ENCODE measurements around the gene PAK6.

Gene PAK6

DNA sequence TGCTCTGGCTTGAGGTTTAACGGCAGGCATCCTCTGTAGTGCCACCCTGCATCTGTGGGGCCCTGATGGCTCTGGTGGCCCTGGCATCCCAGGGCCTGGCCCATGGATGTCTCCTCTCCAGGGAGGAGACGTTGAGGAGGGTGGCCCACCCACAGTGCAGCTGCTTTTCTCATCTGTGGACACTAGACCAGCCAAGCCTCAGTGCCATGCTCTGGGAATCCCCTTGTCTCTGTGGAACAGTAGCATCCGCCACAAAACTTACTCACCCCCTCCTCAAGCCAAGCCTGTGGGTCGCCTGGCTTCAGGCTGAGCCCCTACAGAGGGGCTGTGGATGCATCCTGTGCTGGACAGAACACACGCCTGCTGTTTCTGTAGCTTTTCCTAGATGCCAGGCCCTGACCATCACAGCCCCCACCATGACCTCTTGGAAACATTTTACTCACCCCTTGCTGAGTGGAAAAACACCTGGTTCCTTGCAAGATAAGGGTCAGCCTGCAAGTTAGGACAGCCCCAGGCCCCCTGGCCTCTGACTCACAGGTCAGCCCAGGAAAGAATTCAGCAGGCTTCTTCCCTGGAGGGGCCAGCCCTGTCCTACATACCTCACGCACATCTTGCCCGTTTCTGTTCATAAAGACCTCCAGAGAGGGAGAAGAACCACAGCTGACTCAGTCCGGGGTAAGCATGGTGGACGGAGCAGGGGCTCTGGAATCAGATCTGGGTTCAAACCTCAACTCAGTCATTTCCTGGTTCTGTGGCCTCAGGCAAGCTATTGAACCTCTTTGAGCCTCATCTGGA is 19.0 kb downstream of the PAK6 start:
- DNase-seq, result no peak

DNA sequence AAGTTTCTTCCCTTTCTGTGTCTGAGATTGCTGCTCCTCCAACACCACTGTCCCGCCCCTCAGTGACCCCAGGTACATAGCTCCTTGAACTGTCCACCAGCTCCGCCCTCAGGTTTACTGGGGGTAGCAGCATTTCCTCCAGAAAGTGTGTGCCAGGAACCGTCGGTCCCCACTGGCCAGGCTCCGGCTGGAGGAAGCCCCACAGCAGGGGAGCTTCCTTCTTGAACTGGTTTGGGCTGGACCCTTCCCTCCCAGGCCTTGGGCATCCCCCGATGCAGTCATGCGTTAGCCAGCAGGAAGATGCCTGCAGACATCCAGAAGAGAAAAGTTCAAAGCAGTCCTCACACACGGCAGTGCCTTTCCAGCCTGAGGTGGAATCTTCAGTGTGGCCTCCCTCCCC is 19.7 kb downstream of the PAK6 start:
- no peak for DNase-seq

DNA sequence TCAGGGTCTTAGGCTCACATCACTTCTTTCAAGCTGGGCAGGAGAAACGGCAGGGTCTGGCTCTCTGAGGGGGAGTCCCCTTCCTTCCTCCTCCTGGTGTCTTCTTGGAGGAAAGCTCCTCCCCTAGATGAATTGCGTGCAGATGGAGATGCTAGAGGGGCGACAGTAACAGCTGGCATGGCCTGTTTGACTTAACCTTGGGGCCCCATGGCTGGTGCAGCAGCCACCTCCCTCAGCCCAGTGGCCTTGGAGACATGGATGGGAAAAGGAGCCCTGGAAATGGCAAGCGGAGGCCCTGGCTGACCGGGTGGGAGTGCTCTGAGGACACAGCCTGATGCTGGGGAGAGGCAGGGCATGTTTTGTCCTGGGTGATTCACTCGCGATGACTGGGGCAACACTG is 20.2 kb downstream of the PAK6 start:
- DNase-seq, result no peak

DNA sequence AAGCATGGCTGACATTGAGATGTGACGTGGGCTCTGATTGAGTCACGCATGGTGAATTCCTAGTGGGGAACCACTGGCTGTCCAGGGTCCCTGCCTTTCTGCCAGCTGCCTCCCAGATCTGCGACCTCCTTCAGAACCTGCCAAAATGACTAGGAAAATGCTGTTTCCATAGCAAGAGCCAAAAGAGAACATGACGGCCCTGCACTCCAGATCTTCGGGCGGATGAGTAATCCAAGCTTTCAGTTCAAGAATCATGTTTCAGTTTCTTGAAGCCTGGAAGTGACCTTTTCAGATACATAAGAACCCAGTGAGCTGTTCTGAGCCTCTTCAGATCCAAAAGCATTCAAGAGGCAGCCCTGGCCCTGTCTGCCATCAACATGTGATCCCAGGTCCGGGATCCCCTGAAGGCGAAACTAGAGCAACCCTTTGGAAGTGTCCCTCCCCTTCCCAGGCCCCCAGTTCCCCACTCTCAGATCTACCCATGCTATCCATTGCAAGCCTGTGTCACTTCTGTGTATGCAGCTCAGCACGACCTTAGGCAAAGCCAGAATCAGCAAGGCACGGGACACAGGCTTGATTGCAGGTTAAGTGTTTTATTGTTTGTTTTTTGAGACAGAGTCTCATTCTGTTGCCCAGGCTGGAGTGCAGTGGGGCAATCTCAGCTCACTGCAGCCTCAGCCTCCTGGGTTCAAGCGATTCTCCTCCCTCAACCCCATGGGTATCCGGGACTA is 24.3 kb downstream of the PAK6 start:
- DNase-seq, result no peak

DNA sequence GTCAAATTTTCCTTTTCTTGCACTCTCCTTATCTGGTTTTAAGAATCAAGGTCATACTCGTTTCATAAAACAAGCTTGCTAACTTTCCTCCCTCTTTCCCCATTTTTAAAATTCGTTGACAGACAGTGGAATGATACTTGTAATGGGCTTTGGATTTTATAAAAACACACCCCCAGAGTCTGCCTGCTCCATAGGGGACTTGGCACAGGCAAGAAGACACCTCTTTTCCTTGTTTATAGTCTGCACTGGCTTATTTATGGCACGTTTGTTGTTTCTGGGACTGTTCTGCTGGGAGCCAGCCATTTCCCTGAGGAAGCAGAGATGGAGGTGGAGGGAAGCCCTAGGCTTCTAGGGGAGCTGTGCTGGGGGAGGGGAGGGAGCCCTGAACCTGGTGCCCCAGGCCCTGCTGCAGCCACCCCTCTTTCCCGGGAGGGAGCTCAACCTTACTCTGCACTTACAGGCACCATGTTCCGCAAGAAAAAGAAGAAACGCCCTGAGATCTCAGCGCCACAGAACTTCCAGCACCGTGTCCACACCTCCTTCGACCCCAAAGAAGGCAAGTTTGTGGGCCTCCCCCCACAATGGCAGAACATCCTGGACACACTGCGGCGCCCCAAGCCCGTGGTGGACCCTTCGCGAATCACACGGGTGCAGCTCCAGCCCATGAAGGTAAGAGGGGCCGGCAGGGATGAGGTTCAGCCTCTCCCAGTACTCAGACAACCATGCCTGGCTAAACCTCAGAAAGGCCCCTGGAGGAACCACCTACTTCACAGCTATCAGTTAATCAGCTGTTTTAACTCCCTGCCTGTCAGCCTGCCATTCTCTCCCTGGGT is 25.7 kb downstream of the PAK6 start:
- no peak for DNase-seq

DNA sequence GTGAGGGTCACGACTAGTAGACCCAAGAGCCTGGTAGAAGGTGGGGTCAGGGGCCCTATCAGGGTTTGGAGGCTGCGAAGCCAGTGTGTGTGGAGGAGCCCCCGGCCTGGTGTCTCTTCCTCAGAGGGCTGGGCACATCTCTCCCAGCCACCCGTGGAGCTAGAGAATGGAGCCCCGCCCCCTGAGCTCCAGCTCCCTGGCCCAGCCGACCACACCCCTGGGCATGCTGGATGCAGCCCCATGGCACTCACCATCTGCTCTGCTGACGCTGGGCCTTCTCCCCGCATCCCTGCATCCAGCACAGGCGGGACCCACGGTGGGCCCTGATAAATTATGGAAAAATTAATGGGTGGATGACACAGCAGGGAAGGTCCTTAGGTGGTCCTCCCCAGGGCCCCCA is 26.5 kb downstream of the PAK6 start:
- no peak for DNase-seq

DNA sequence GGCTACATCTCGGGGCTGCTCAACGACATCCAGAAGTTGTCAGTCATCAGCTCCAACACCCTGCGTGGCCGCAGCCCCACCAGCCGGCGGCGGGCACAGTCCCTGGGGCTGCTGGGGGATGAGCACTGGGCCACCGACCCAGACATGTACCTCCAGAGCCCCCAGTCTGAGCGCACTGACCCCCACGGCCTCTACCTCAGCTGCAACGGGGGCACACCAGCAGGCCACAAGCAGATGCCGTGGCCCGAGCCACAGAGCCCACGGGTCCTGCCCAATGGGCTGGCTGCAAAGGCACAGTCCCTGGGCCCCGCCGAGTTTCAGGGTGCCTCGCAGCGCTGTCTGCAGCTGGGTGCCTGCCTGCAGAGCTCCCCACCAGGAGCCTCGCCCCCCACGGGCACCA is 27.0 kb downstream of the PAK6 start:
- DNase-seq, result no peak

DNA sequence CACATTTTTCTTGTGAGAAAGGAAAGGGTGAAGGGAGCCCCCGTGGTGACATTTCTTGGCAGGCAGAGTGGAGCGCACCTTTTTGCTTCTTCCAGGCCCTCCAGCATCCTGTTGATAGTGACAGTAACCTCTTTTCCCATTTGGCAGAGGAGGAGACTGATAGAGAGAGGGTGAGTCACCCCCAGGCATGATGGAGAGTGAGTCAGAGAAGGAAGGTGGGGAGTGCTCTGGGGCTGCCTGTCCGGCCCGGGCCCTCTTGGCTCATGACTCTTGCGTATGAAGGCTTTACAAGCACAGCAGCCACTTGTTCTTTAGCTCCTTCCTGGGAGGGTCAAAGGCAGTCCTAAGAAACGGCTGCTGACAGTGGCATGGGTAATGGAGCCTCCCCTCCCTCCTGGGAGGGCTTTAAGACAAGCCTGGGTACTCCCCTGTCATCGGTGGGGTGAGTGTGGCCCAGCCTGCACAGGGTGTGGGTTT is 28.0 kb downstream of the PAK6 start:
- DNase-seq, result no peak

DNA sequence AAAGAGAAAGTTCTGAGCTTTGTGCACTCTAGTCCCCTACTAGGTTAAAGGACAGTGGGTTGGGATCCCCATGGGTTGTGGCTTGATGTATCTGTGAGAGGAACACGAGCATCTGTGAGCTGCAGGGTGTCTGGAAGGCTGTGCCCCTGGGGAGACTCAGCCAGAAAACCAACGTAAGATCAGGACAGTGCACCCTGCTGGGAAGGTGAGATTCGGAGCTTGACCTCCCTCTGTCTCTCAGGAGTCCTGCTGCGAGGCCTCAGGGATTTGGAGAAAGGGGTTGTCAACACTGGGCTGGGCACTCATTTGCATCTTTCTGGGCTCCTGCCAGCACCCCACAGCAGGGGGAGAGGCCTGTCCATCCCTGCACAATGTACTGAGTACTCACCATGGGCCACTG is 28.8 kb downstream of the PAK6 start:
- DNase-seq, result no peak

DNA sequence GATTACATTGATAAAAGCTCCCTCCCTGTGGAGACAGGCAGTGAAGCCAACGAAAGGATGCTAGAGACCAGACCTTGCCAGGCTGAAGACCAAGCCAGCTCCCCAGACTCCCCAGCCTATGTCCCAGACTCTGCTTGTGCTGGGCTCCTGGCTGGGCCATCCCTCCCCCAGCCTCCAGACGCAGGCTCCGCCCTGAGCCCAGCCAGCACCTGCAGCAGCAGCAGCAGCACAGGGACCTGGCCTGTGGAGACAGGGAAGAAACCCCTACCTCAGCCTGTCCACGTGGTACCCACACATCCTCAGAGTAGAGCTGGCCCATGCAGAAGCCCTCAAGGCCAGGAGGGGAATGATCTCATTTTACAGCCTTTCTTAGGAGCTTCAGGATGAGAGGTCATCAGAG is 30.7 kb downstream of the PAK6 start:
- no peak for DNase-seq

DNA sequence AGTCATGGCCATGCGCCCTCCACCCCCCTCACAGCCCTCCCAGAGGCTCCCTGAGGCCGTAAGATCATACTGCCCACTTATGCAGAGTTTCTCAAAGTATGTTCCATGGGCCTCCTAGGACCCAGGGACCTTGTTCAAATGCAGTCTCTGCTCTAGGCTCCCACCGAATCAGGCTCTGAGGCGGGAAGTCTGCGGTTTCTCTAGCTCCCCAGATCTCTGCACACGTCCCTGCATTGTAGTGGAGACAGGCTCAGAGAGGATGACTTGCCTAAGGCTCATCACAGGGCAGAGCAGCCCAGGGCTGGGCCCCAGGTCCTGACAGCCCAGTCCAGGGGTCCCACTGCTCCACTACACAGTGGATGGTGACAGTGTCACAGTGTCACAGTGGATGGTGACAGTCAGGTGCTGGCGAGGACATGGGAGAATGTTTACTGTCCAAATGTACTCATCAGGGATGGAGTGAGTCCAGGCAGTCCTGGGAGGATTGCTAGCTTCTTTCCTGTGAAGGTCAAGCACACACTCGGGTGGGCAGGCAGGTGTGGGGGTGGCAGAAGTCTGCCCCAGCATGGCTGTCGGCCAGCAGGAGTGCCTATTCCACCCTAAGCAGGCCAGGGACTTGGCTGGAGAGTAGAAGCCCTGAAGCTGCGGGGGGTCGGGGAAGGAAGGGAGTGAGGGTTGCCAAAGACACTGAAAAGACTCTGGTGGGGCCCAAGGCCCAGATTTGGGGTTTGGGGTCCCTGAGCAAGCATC is 31.6 kb downstream of the PAK6 start:
- no peak for DNase-seq

DNA sequence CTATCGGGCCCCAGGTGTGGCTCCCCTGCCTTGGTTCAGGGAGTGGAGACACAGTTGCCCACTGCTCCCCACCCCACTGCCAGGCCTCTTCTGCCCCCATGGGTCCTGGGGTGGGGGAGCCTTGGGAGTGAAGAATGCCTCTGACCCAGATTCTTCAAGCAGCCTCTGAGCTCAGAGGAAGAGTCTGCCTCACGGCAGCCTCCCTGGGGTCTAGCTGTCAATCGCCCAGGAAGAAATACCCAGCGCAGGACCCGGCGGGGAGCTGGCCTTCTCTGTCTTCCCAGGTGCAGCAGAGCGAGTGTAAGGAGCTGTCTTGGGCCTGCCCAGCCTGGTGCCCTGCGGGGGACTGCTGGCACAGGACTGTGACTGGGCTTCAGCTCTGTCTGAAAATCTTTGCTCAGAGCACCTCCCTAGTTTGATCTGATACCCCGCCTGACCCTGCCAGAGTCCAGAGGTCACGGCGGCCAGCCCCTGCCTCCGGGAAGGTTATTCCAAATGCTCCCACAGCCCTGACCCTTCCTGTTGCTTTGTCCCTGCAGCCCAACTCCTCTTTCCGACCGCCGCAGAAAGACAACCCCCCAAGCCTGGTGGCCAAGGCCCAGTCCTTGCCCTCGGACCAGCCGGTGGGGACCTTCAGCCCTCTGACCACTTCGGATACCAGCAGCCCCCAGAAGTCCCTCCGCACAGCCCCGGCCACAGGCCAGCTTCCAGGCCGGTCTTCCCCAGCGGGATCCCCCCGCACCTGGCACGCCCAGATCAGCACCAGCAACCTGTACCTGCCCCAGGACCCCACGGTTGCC is 33.0 kb downstream of the PAK6 start:
- DNase-seq, result no peak

DNA sequence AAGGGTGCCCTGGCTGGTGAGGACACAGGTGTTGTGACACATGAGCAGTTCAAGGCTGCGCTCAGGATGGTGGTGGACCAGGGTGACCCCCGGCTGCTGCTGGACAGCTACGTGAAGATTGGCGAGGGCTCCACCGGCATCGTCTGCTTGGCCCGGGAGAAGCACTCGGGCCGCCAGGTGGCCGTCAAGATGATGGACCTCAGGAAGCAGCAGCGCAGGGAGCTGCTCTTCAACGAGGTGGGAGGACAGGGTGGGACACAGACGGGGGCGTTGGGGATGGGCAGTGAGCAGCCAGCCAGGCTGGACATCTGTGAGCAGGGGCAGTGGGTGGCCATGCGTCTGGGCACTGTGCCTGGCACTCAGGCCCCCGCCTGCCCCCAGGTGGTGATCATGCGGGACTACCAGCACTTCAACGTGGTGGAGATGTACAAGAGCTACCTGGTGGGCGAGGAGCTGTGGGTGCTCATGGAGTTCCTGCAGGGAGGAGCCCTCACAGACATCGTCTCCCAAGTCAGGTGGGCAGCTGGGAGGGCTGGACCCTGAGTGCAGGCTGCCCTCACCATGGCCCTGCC is 33.7 kb downstream of the PAK6 start:
- no peak for DNase-seq

DNA sequence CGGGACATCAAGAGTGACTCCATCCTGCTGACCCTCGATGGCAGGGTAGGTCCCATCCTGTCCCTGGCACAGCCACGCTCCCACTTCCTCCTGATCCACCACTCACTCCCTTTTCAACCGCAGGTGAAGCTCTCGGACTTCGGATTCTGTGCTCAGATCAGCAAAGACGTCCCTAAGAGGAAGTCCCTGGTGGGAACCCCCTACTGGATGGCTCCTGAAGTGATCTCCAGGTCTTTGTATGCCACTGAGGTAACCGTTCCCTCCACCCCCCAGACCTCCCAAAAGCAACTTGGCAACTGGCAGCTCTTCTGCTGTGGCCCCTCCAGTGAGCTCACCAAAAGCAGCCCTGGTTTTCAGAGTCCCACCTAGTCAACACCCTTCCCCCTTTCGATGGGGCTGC is 34.6 kb downstream of the PAK6 start:
- DNase-seq, result no peak

DNA sequence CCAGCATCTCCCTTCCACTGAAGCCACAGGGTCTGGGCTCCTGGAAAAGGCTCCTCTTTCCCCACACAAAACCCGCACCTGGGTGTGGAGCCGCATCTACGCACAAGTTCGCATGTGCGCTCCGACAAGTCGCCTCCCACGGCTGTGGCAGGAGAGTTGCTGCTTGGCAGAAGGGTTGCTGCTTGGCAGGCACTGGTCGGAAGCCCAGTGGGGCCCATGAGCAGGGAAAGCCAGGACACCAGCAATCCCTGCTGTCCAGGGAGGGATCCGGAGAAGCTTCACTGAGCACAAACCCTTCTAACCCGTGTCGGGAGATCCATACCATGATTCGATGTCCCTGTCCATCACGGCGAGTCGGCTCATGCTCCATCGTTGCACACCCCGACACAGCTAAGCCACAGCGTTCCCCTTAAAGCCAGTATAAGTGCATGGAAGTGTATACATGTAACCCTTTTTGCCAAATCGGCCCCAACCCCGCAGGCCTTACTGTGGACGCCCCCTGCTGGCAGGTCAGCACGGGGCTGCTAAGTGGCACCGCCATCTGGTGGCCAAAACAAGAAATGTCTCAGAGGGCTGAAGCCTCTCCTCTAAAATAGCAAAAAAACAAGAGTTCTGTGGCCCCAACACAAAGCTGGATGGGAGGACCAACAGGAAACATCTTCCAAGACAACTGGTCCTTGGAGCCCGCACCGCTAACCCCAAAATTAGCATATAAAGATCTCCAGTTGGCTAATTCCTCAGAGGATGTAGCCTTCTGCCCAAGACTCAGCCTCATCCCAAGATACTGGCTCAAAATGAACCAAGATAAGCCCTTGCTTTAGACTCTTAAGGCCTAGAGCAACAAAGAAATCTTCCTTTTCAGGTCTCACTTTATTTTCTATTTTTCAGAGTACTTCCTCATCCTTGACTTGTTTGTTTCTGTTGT is 35.7 kb downstream of the PAK6 start:
- peak; percentile 76 for DNase-seq

DNA sequence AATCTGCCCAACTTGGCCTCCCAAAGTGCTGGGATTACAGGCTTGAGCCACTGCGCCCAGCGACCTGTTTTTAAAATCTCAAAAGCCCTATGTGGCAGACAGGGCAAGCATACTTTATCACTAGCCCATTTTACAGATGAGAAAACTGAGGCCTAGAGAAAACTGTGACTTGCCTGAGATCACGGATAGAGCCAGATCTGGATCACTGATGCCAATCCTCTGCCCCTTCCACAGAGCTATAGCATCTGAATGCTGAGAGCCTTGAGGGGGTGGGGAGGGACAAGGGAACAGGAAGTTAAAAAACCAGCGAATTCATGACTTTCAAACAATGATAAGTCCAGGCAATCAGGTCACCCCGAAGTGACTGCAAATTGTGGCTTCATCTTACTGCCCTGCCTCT is 36.7 kb downstream of the PAK6 start:
- DNase-seq, result no peak

DNA sequence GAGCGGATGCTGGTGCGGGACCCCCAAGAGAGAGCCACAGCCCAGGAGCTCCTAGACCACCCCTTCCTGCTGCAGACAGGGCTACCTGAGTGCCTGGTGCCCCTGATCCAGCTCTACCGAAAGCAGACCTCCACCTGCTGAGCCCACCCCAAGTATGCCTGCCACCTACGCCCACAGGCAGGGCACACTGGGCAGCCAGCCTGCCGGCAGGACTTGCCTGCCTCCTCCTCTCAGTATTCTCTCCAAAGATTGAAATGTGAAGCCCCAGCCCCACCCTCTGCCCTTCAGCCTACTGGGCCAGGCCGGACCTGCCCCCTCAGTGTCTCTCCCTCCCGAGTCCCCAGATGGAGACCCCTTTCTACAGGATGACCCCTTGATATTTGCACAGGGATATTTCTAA is 37.1 kb downstream of the PAK6 start:
- DNase-seq, result no peak

DNA sequence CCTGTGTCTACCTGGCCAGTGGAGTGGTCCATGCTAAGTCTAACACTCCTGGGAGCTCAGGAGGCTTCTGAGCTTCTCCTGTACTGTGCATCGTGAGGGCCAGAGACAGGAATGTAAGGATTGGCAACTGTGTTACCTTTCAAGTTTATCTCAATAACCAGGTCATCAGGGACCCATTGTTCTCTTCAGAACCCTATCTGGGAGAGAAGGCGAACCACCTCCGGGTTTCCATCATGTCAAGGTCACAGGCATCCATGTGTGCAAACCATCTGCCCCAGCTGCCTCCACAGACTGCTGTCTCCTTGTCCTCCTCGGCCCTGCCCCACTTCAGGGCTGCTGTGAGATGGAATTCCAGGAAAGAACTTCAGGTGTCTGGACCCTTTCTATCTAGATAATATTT is 38.1 kb downstream of the PAK6 start:
- DNase-seq, result no peak

DNA sequence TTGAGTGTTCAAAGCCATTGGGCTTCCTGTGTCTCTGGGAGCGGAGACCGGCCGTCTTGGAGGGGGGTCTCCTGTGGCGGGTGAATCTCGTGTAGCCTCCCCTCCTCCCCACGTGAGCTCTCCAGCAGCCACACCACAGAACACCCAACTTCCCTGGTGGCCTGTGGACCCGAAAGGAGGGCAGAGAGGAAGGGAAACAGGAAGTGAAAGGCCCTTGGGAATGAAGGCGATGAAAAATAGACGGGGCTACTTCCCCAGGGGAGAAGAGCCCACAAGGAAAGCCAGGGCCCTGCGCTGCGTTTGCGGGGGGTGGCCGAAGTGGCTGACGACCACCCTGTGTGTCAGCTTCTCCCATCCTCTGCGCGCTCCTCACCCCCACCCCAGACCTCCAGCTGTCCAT is 38.6 kb downstream of the PAK6 start:
- DNase-seq, result no peak

DNA sequence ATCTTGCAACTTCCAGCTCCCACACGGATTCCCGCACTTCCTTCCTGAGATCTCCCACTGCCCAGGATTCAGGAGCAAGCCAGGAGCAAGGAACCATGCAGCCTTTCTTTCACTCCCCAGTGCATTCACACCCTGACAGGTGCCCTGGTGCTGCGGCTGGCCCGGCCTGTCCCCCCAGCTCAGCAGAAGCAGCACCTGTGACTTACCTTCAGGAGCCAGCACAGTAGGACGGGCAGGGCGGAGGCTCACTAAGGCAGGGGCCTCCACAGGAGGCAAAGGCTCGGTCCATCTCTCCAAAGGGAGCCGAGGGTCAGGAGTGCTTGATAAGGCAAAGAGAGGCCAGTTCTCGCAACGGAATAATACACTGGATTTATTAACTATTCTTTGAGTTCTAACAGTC is 39.2 kb downstream of the PAK6 start:
- no peak for DNase-seq

Data from KG1 (cell line).